ENCODE measurements around the gene PRPF18.

The PRPF18 gene

GRCh38 chr10:13671904-13672303, 85.1 kb downstream of the PRPF18 start:
- no peak for DNase-seq

- no peak for DNase-seq
These were observed 85.8 kb downstream of the PRPF18 start for GRCh38 chr10:13672548-13672947.

- no peak for DNase-seq
These were observed 86.4 kb downstream of the PRPF18 start for GRCh38 chr10:13673156-13673555.

- DNase-seq, result no peak
These were observed 88.2 kb downstream of the PRPF18 start for GRCh38 chr10:13674645-13675588.

- no peak for DNase-seq
These were observed 91.5 kb downstream of the PRPF18 start for GRCh38 chr10:13678101-13678843.
